GM19240 (cell line): ENCODE data around the gene HIF1A.
"Not testable (repeated sequence)": the region's sequence is repeated elsewhere in the genome, so short reads cannot be mapped to it uniquely, and the experiment has no call there.

Experiments used
- DNase-seq: peaks from one replicate; pipeline ENCODE4 v3.0.0; 2011; ENCODE audit warnings: low spot score; ENCODE audit not compliant: insufficient read length

The HIF1A gene

GRCh38 chr14:61694830-61695694 is at the start of gene HIF1A:
Gene HIF1A, plus strand, starts transcription at chr14:61695513. Its CDS starts 292 bp downstream, at chr14:61695805.
- peak; percentile 69 for DNase-seq

- DNase-seq: no peak
Observed at GRCh38 chr14:61646366-61647116, 48.8 kb upstream of the HIF1A start.

DNA sequence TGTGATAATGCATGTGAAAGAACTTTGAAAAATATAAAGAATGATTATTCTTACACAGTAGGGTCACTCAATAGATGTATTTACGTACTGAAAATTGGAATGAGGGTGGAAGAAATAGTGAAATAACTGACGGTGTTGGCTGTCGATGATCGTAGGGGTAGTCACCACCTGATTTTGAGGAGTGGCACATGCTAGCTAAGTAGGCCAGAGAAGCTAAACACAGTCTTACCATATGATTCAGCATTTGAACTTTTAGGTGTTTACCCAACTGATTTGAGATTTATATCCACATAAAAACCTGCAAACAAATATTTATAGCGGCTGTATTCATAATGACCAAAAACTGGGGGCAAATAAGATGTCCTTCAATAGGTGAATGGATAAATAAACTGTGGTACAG is 47.6 kb upstream of the HIF1A start:
- no peak for DNase-seq

- no peak for DNase-seq
Observed at GRCh38 chr14:61648377-61648776, 46.9 kb upstream of the HIF1A start.

- no peak for DNase-seq
Observed at GRCh38 chr14:61649283-61649682, 46.0 kb upstream of the HIF1A start.

DNA sequence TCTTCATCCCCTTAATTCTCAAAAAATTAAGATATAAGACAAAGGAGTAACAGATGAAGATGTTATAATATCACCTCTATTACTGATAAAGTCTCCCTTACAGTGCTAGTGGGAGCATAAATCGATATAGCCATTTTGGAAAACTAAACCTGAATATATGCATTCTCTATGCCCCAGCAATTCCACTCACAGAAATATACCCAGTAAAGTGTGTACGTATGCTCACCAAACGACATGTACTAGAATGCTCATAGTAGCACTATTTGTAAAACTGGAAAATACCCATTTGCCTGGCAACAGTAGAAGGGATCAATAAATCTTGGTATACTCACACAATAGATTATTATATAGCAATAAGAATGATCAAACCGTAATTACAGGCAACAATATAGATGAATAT is 44.0 kb upstream of the HIF1A start:
- DNase-seq: no peak

DNA sequence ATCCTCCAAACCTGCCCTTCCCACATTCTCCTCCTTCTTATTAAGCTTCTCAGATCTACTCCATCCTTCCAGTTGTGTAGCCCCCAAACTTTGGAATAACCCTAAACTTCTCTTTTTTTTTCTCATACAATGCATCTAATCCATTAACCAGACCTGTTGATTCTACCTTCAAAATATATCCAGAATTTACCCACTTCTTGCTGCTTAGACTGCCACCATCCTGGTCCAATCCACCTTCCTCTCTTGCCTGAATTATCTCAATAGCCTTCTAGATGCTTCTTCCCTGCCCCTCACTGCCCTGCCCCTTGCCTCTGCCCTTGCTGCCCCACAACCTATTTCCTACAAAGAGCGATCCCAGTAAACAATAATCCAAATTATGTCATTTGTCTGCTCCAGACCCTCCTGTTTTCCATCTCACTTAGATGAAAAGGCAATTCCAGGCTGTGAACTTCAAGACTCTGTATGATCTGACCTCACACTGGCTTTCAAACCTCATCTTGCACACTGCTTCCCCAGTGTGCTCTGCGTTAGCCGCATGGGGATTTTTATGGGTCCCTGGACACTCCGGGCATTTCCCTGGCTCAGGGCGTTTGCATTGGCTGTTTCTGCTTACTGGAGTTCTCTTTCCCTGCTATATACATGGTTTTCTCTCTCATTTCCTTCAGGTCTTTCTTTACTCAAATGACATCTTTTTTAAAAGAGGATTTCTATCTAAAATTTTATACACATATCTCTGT is 42.6 kb upstream of the HIF1A start:
- no peak for DNase-seq

DNA sequence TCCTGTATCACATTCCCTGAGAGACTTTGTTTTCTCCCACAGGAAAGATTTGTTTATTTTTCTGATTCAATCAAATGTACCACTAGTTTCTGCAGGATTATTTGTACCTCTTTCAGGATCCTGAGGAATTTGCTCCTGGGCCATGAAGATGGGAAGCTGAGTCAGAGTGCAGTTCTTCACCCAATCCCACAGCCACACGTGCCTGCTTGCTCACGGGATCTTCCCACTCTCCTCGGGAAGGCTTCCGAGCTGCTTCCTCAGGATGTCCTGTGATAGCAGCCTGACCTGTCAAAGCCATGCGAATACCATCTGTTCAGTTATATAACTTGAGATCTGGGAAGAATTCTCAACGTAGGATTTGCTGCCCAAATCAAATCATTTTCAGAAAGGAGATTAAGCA is 41.8 kb upstream of the HIF1A start:
- DNase-seq: no peak

GRCh38 chr14:61654026-61654425 is 41.3 kb upstream of the HIF1A start:
- no peak for DNase-seq

DNA sequence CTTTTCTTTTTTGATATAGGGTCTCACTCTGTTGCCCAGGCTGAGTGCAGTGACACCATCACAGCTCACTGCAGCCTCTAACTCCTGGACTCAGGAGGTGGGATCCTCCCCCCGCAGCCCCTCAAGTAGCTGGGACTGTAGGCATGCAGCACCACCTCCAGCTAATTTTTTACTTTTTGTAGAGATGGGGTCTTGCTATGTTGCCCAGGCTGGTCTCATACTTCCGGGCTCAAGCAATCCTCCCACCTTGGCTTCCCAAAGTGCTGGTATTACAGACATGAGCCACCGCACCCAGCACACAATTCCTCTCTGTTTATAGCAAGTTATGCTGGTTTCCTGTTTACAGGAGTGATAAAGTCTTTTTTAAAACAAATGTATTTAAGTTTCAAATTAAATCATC is 39.5 kb upstream of the HIF1A start:
- no peak for DNase-seq

DNA sequence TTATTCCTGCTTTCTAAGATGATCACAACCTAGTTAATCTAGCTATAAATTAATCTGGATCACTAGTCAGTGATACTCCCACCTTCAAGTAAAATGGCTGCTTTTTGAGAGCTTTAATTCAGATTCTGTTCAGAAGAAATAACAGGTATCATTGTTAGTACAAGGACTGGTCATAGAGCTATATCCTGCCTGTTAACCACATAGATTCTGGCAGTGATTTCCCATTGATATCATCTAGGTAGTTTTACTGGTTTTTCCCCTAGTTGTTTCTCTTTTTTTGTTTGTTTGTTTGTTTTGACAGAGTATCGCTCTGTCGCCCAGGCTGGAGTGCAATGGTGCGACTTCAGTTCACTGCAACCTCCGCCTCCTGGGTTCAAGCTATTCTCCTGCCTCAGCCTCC is 39.0 kb upstream of the HIF1A start:
- no peak for DNase-seq

- DNase-seq: not testable (repeated sequence)
Observed at GRCh38 chr14:61658111-61658510, 37.2 kb upstream of the HIF1A start.

DNA sequence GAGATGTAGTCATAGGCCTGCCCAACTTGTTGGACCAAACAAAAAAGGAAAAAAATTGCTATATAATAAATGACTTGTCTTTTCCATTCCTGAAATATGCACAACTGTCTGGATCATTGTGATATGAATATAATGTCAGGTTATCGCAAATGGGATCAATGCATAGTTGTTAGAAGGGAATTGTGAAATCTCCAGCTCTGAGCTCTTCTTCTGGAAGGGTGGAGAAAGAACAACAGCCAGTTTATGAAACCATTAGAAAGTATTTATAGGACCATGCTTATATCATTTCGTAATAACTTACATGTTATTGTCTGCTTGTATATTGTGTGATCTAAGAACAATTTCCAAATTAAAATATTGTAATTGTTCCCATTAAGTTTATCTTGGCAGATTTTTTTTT is 35.7 kb upstream of the HIF1A start:
- no peak for DNase-seq

GRCh38 chr14:61661471-61662400 is 33.6 kb upstream of the HIF1A start:
- no peak for DNase-seq

DNA sequence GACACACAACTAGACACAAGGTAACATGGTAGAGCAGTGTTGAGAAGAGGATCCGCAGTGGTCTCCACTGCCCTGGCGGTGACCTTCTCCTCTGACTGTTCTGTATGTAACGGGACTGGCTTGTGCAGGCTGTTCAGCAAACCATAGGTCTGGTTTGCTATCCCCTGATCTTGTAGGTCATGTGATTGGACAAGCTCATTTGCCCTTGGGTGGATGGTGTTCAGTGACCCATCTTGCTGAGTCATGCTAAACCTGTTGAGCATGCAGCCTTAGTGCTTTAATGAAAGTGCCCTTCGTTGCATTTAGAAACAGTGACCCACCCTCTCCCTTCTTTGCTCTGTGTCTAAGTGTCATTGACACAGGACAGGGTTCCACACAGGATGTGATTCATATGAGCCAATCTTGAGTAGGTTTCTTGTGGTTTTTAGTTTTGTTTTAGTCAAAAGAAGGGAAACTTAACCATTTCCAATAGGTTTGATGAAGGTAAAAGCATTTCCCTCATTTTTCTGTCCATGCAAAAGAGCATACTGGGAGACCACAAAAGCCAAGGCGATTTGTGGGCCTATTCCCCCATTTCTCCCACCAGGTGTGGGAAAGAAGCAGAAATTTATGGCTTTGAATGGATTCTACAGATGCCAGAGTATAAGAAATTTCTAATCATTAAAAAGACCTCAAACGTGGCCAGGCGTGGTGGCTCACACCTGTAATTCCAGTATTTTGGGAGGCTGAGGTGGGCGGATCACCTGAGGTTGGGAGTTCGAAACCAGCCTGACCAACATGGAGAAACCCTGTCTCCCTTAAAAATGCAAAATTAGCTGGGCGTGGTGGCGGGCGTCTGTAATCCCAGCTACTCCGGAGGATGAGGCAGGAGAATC is 32.6 kb upstream of the HIF1A start:
- peak; percentile 38 for DNase-seq

GRCh38 chr14:61663312-61663979 is 31.9 kb upstream of the HIF1A start:
- no peak for DNase-seq

GRCh38 chr14:61668282-61668681 is 27.0 kb upstream of the HIF1A start:
- no peak for DNase-seq

DNA sequence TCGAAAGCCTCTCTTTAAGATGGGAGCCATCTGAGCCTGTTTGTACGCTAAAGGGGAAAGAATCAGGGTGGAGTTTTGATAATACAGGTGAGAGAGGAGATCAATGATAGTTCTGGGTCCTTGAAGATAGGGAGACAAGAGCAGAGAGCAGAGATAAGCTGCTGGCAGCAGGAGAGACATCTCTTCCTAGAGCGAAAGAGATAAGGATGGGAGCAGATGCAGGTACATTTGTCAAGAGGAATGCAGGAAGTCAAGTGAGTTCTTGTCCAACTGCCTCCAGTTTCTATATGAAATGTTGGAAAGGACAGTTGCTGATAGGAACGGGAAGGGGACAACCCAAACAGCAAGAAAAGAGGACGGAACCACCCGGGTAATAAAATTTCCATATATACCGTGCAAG is 24.7 kb upstream of the HIF1A start:
- no peak for DNase-seq

- DNase-seq: no peak
Observed at GRCh38 chr14:61671082-61671481, 24.2 kb upstream of the HIF1A start.
